Measurements from ENCODE around the gene HNRNPF.
"Not testable (repeated sequence)": the region's sequence is repeated elsewhere in the genome, so short reads cannot be mapped to it uniquely, and the experiment has no call there.

Gene HNRNPF

DNA sequence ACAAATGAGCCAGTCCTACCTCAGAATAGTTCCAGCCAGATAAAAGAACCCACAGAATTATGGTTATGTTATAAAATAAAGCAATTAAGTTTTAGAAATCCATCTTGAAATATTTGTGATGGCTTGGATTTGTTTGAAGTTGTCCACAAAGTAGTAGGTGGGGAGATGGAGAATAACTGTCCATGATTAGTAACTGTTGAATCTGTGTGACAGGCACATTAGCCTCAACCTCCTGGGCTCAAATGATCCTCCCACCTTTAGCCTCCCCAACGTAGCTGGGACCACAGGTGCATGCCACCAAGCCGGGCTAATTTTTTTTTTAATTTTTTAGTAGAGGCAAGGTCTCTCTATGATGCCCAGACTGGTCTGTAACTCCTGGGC, 10.1 kb downstream of the HNRNPF start:
- Histone ChIP-seq H3K4me1 (ENCODE audit: control insufficient read depth in 2 of 2, insufficient read depth in 2 of 2, low read length in 2 of 2) (peaks cover 45 to 56% of the 10 kb centered on the region in 2 donors), H3K27me3 (ENCODE audit: control insufficient read depth in 2 of 2, insufficient read depth in 2 of 2, low read length in 2 of 2) (no peaks in the 10 kb centered on the region), H3K36me3 (ENCODE audit: control insufficient read depth in 2 of 2, insufficient read depth in 2 of 2, low read length in 2 of 2) (peaks cover 8 to 16% of the 10 kb centered on the region in 2 donors), H3K9ac (ENCODE audit: low read depth in 1 of 2, low read length in 2 of 2) (no peak overlapping the region), H3K9me3 (ENCODE audit: control insufficient read depth in 2 of 2, low read length in 2 of 2) (no peaks in the 10 kb centered on the region), H3K27ac (ENCODE audit: low read depth in 2 of 2, low read length in 2 of 2) (peak overlapping the region in 1 of 2 donors; percentile 4), H3K4me3 (ENCODE audit: low read length in 2 of 2) (no peak overlapping the region)

DNA sequence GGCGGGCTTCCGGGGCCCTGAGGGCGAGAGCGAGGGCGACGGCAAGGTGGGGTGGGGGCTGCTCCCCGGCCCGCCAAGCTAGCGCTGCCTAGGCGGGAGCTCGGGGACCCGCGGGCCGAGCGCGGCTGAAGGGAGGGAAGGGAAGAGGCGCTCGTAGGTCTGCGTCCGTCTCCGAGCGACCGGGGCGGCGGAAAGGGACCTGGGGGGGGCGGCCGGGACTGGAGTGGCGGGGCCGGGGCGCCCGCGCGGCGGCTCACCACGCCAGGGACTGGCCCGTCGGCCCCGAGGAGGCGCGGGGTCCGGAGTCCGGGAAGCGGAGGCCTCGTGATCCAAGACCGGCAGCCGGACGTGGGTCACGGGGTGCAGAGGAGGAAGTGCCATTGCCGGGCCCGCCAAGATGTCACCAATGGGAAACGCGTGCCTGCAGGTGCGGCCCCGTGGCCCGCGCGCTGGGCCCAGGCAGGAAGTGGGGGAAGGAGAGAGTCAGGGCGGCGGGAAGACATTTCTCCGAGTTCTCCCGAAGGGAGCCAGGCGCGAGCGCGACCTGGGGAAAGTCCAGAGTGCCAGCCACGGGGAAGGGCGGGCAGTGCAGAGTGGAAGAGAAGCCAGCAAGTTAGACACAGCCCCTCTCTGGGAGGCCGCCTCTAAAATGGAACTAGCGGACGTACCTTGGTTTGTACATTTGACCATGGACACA, 11.9 kb downstream of the HNRNPF start:
- peaks cover 21 to 31% of the 10 kb centered on the region in 2 donors for H3K36me3 ChIP-seq (ENCODE audit: control insufficient read depth in 2 of 2, insufficient read depth in 2 of 2, low read length in 2 of 2)
- peak overlapping the region; percentile 74 to 96 for H3K9ac ChIP-seq (ENCODE audit: low read depth in 1 of 2, low read length in 2 of 2)
- peak overlapping the region; percentile 97 to 99 for H3K27ac ChIP-seq (ENCODE audit: low read depth in 2 of 2, low read length in 2 of 2)
- peaks cover 37 to 39% of the 10 kb centered on the region in 2 donors for H3K4me1 ChIP-seq (ENCODE audit: control insufficient read depth in 2 of 2, insufficient read depth in 2 of 2, low read length in 2 of 2)
- no peaks in the 10 kb centered on the region for H3K27me3 ChIP-seq (ENCODE audit: control insufficient read depth in 2 of 2, insufficient read depth in 2 of 2, low read length in 2 of 2)
- H3K9me3 ChIP-seq (ENCODE audit: control insufficient read depth in 2 of 2, low read length in 2 of 2), result no peaks in the 10 kb centered on the region
- peak overlapping the region; percentile 75 for H3K4me3 ChIP-seq (ENCODE audit: low read length in 2 of 2)

DNA sequence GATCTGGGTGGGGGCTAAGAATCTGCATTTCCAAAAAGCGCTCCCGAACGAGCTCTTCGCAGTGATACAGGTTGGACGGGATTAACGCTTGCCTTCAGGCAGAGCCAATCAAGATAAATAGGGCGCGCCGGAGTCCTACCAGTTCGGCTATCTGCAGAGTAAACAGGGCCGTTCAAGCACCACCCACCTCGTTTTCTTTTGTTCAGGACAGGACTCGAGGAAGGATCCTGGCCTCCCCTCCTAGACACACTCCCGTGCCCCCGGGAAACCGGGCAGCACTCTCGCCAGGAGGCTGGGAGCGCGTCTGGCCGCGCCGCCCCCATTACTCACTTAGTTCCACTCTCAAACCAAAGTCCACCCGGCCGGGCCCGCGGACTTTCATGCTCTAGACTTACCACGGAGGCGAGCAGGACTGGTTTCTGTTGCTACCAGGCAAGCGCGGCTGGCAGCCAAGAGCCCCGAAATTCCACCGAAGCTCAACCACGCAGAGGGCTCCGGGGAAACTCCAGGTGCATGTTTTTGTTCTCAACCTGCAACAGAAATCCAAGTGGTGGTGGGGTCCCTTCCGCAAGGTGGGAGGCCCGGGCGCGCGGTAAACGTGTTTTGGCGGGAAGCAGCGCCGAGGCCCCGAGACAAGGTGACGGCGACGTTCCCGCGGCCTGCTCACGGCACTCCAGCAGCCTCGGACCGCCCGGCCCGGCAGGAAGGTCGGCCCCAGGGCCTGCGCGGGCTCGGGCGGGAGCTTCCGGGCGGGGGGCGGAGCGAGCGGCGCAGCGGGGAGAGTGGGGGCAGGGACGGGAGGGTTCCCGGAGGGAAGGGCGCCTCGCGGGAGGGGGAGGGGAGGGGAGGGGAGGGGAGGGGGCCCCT, 12.7 kb downstream of the HNRNPF start:
- H3K4me3 ChIP-seq (ENCODE audit: low read length in 2 of 2), result peak overlapping the region; percentile 75 to 76
- H3K4me1 ChIP-seq (ENCODE audit: control insufficient read depth in 2 of 2, insufficient read depth in 2 of 2, low read length in 2 of 2), result peaks cover 37 to 38% of the 10 kb centered on the region in 2 donors
- H3K9ac ChIP-seq (ENCODE audit: low read depth in 1 of 2, low read length in 2 of 2), result peak overlapping the region; percentile 88 to 96
- H3K9me3 ChIP-seq (ENCODE audit: control insufficient read depth in 2 of 2, low read length in 2 of 2), result no peaks in the 10 kb centered on the region
- no peaks in the 10 kb centered on the region for H3K27me3 ChIP-seq (ENCODE audit: control insufficient read depth in 2 of 2, insufficient read depth in 2 of 2, low read length in 2 of 2)
- H3K27ac ChIP-seq (ENCODE audit: low read depth in 2 of 2, low read length in 2 of 2), result peak overlapping the region; percentile 97 to 99
- H3K36me3 ChIP-seq (ENCODE audit: control insufficient read depth in 2 of 2, insufficient read depth in 2 of 2, low read length in 2 of 2), result peaks cover 29 to 34% of the 10 kb centered on the region in 2 donors

DNA sequence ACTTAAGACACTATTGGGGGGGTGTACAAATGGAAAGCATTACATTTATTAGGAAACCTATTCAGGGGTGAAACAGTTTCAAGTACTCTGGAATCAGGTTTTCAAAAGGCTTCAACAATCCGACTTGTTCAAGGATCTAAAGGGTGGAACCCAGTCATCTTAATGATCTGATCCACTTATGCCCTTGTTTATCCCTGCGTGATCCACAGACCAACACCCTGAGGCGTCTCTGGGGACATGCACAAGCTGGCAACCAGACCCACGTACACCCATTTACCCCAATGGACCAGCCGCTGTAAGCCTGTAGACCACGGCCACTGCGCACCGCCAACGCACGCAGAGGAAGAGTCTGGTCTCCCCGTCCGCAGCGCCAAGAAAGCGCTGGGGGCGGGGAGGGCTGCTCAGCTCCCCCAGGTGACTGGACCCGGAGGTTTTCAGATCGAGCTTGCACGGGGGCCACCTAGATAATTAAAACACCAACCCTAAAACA, 13.4 kb downstream of the HNRNPF start:
- peak overlapping the region; percentile 88 to 96 for H3K9ac ChIP-seq (ENCODE audit: low read depth in 1 of 2, low read length in 2 of 2)
- H3K27ac ChIP-seq (ENCODE audit: low read depth in 2 of 2, low read length in 2 of 2), result peak overlapping the region; percentile 97 to 99
- H3K36me3 ChIP-seq (ENCODE audit: control insufficient read depth in 2 of 2, insufficient read depth in 2 of 2, low read length in 2 of 2), result peaks cover 33 to 39% of the 10 kb centered on the region in 2 donors

DNA sequence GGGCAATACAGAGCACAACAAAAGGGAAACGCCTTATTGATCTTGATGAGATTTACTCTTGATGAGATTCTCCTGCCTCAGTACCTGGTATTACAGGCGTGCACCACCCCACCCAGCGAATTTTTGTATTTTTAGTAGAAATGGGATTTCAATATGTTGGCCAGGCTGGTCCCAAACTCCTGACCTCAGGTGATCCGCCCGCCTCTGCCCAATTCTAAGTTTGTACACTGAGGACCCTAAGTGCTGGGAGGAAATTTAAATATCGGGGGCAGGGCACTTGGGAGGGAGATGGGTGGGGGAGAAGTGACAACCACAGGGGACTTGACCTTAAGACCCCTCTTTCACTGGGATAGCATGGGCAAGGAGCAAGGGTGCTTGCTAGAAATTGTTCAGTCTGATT, 14.1 kb downstream of the HNRNPF start:
- Histone ChIP-seq H3K9me3 (ENCODE audit: control insufficient read depth in 2 of 2, low read length in 2 of 2) (no peaks in the 10 kb centered on the region), H3K27ac (ENCODE audit: low read depth in 2 of 2, low read length in 2 of 2) (no peak overlapping the region), H3K4me3 (ENCODE audit: low read length in 2 of 2) (peak overlapping the region in 1 of 2 donors; percentile 76), H3K9ac (ENCODE audit: low read depth in 1 of 2, low read length in 2 of 2) (peak overlapping the region in 1 of 2 donors; percentile 88), H3K4me1 (ENCODE audit: control insufficient read depth in 2 of 2, insufficient read depth in 2 of 2, low read length in 2 of 2) (peaks cover 35 to 38% of the 10 kb centered on the region in 2 donors), H3K27me3 (ENCODE audit: control insufficient read depth in 2 of 2, insufficient read depth in 2 of 2, low read length in 2 of 2) (no peaks in the 10 kb centered on the region), H3K36me3 (ENCODE audit: control insufficient read depth in 2 of 2, insufficient read depth in 2 of 2, low read length in 2 of 2) (peaks cover 40 to 47% of the 10 kb centered on the region in 2 donors)

More for the DNA sequence above, 13.4 kb downstream of the HNRNPF start:
- H3K9me3 ChIP-seq (ENCODE audit: control insufficient read depth in 2 of 2, low read length in 2 of 2), result no peaks in the 10 kb centered on the region
- H3K4me1 ChIP-seq (ENCODE audit: control insufficient read depth in 2 of 2, insufficient read depth in 2 of 2, low read length in 2 of 2), result peaks cover 37 to 38% of the 10 kb centered on the region in 2 donors
- H3K4me3 ChIP-seq (ENCODE audit: low read length in 2 of 2), result peak overlapping the region; percentile 75 to 76
- no peaks in the 10 kb centered on the region for H3K27me3 ChIP-seq (ENCODE audit: control insufficient read depth in 2 of 2, insufficient read depth in 2 of 2, low read length in 2 of 2)

DNA sequence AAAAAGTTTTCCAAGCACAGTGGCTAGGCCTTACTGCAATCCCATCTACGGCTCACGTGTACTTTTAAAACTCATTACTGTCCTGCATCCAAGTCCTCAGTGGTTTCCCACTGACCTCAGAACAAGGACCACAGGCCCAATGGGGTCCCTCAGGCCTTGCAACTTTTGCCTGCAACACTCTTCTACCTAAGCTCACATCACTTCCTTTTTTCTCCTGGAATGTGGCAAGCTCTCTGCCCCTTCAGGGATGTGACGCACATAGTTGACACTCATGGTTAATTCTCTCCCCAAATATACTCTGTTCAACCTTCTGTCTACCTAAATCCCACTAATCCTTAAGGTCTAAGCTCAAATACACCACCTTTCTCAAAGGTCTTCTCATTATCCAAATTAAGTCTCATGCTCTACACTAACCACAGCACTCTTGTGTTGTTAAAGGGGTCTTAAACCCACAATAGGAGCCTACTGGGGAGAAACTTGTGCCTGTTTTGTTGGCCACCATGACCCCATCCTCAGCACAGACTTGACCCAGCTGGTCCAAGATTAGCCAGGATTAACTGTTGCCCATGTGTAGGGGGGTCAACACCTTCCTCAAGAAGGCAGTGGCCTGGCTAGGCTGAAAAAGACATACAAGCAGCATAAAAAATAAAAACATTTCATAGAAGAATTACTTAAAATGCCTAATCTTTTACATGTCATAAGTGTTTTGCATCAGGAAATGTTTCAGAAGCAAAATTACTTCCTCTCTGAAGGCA, 15.2 kb downstream of the HNRNPF start:
- H3K27ac ChIP-seq (ENCODE audit: low read depth in 2 of 2, low read length in 2 of 2), result no peak overlapping the region
- no peaks in the 10 kb centered on the region for H3K27me3 ChIP-seq (ENCODE audit: control insufficient read depth in 2 of 2, insufficient read depth in 2 of 2, low read length in 2 of 2)
- no peak overlapping the region for H3K4me3 ChIP-seq (ENCODE audit: low read length in 2 of 2)
- no peak overlapping the region for H3K9ac ChIP-seq (ENCODE audit: low read depth in 1 of 2, low read length in 2 of 2)
- H3K9me3 ChIP-seq (ENCODE audit: control insufficient read depth in 2 of 2, low read length in 2 of 2), result no peaks in the 10 kb centered on the region
- peaks cover 28% of the 10 kb centered on the region in 2 donors for H3K4me1 ChIP-seq (ENCODE audit: control insufficient read depth in 2 of 2, insufficient read depth in 2 of 2, low read length in 2 of 2)
- H3K36me3 ChIP-seq (ENCODE audit: control insufficient read depth in 2 of 2, insufficient read depth in 2 of 2, low read length in 2 of 2), result peaks cover 49 to 51% of the 10 kb centered on the region in 2 donors

DNA sequence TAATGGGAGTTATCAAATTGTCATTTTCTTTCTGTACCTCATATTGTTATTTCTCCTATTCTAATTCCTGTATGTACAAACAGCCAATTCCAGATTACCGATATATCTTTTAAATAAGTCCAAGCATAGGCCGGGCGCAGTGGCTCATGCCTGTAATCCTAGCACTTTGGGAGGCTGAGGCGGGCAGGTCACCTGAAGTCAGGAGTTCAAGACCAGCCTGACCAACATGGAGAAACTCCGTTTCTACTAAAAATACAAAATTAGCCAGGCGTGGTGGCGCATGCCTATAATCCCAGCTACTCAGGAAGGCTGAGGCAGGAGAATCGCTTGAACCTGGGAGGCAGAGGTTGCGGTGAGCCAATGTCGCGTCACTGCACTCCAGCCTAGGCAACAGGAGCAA, 15.8 kb downstream of the HNRNPF start:
- H3K9ac ChIP-seq (ENCODE audit: low read depth in 1 of 2, low read length in 2 of 2); H3K4me3 ChIP-seq (ENCODE audit: low read length in 2 of 2); H3K27me3 ChIP-seq (ENCODE audit: control insufficient read depth in 2 of 2, insufficient read depth in 2 of 2, low read length in 2 of 2); H3K27ac ChIP-seq (ENCODE audit: low read depth in 2 of 2, low read length in 2 of 2); H3K9me3 ChIP-seq (ENCODE audit: control insufficient read depth in 2 of 2, low read length in 2 of 2): not testable (repeated sequence)
- Histone ChIP-seq H3K36me3 (ENCODE audit: control insufficient read depth in 2 of 2, insufficient read depth in 2 of 2, low read length in 2 of 2) (peaks cover 55 to 57% of the 10 kb centered on the region in 2 donors), H3K4me1 (ENCODE audit: control insufficient read depth in 2 of 2, insufficient read depth in 2 of 2, low read length in 2 of 2) (peaks cover 23 to 26% of the 10 kb centered on the region in 2 donors)

DNA sequence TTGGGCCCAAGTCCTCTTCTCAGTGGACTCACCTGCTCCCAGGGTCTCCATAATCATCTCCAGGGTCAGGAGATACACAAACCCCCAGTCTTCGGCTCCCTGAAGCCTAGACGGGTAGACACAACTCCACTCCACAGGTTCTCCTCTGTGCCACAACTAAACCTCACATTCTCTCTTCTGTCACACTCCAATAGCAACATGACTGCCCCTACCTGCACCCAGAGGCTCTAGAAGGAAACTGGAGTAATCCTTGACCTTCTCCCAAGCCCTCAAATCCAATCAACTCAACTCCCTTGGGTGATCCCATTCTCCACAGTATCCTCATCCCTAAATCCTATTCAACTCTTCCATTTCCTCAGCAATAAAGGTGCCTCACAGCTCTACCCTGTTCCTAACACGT, 16.2 kb downstream of the HNRNPF start:
- H3K9me3 ChIP-seq (ENCODE audit: control insufficient read depth in 2 of 2, low read length in 2 of 2), result no peaks in the 10 kb centered on the region
- H3K9ac ChIP-seq (ENCODE audit: low read depth in 1 of 2, low read length in 2 of 2), result no peak overlapping the region
- no peak overlapping the region for H3K27ac ChIP-seq (ENCODE audit: low read depth in 2 of 2, low read length in 2 of 2)
- H3K4me3 ChIP-seq (ENCODE audit: low read length in 2 of 2), result no peak overlapping the region
- H3K4me1 ChIP-seq (ENCODE audit: control insufficient read depth in 2 of 2, insufficient read depth in 2 of 2, low read length in 2 of 2), result peaks cover 19 to 22% of the 10 kb centered on the region in 2 donors
- H3K27me3 ChIP-seq (ENCODE audit: control insufficient read depth in 2 of 2, insufficient read depth in 2 of 2, low read length in 2 of 2), result no peaks in the 10 kb centered on the region
- H3K36me3 ChIP-seq (ENCODE audit: control insufficient read depth in 2 of 2, insufficient read depth in 2 of 2, low read length in 2 of 2), result peaks cover 59 to 61% of the 10 kb centered on the region in 2 donors

DNA sequence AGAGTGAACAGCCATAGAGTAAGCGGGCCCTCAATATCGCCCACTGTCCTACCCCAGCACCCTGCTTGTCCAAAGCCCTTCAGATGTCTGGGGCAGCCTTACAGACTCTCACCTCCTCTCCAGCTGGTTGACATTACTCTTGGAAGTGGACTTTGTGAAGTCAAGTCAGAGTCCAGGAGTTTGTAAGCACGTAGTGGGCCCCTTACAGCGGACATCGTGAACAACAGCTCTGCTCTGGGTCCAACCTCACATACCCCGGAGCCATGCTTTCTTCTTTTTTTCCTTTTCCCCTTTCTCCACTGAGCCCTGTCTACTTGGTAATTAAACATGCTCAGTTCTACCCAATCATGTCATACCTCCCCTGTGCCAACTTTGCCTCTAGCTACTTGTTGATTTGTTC, 17.5 kb downstream of the HNRNPF start:
- no peak overlapping the region for H3K27ac ChIP-seq (ENCODE audit: low read depth in 2 of 2, low read length in 2 of 2)
- no peak overlapping the region for H3K9ac ChIP-seq (ENCODE audit: low read depth in 1 of 2, low read length in 2 of 2)
- no peaks in the 10 kb centered on the region for H3K9me3 ChIP-seq (ENCODE audit: control insufficient read depth in 2 of 2, low read length in 2 of 2)
- H3K4me3 ChIP-seq (ENCODE audit: low read length in 2 of 2), result no peak overlapping the region
- no peaks in the 10 kb centered on the region for H3K27me3 ChIP-seq (ENCODE audit: control insufficient read depth in 2 of 2, insufficient read depth in 2 of 2, low read length in 2 of 2)
- peaks cover 14 to 17% of the 10 kb centered on the region in 2 donors for H3K4me1 ChIP-seq (ENCODE audit: control insufficient read depth in 2 of 2, insufficient read depth in 2 of 2, low read length in 2 of 2)
- peaks cover 72 to 74% of the 10 kb centered on the region in 2 donors for H3K36me3 ChIP-seq (ENCODE audit: control insufficient read depth in 2 of 2, insufficient read depth in 2 of 2, low read length in 2 of 2)
